Spleen (tissue), 7 donors: ENCODE measurements around the gene PRKCA.

Source experiments
- POLR2A ChIP-seq, 3 donors: fragments of 450-650 bp; IDR thresholded peaks; one replicate each; pipeline ENCODE4 v1.5.1; 2017; ENCODE audit warnings: antibody characterized with exemption in 3 of 3, mild to moderate bottlenecking in 1 of 3
- POLR2AphosphoS5 ChIP-seq, 3 donors: sonication (generic); formaldehyde crosslinking; IDR thresholded peaks; one replicate each; pipeline ENCODE4 v1.5.1; 2017; ENCODE audit warnings: antibody characterized with exemption in 3 of 3
- TF ChIP-seq, protein P1 (sequence below), 11 experiments: fragments of 200-600 bp in 7 of 11; fragments of 450-650 bp in 4 of 11; sonication (generic) in 4 of 11; IDR thresholded peaks in 8 of 11; conservative IDR thresholded peaks in 3 of 11; 1 replicate in 7 of 11; 2 replicates in 4 of 11; pipeline versions ENCODE4 v1.4.0 to v1.8.0; 2016 to 2021; ENCODE audit warnings: antibody characterized with exemption in 11 of 11, inconsistent platforms in 4 of 11, mild to moderate bottlenecking in 1 of 11
- donor health status: DM: no; HTN: no; CAD: no; lungs with moderate emphysema.
- donor health status: DM: no; HTN: no; CAD: no.
- donor health status: DM: no; HTN: no; CAD: no.

- no peak for TF ChIP-seq POLR2A (IDR thresholded peaks at IDR 0.05)
- TF ChIP-seq, protein P1, sequence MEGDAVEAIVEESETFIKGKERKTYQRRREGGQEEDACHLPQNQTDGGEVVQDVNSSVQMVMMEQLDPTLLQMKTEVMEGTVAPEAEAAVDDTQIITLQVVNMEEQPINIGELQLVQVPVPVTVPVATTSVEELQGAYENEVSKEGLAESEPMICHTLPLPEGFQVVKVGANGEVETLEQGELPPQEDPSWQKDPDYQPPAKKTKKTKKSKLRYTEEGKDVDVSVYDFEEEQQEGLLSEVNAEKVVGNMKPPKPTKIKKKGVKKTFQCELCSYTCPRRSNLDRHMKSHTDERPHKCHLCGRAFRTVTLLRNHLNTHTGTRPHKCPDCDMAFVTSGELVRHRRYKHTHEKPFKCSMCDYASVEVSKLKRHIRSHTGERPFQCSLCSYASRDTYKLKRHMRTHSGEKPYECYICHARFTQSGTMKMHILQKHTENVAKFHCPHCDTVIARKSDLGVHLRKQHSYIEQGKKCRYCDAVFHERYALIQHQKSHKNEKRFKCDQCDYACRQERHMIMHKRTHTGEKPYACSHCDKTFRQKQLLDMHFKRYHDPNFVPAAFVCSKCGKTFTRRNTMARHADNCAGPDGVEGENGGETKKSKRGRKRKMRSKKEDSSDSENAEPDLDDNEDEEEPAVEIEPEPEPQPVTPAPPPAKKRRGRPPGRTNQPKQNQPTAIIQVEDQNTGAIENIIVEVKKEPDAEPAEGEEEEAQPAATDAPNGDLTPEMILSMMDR (IDR thresholded peaks at IDR 0.05 in 8 of 11, conservative IDR thresholded peaks at IDR 0.05 in 3 of 11), result no peak
- no peak for TF ChIP-seq POLR2AphosphoS5 (IDR thresholded peaks at IDR 0.05)
These were observed 459.9 kb downstream of the PRKCA start for GRCh38 chr17:66762276-66762675.
